Left lung (tissue), 10 donors: ENCODE measurements around the gene RNF144A. TPM values are rescaled to one million over a fixed set of nuclear protein-coding genes. Genes with fewer than 3 reads are reported as not detected.

Source experiments
- ATAC-seq: fragments of 200-7000 bp; cut with Tn5 transposase; one replicate; pipeline ENCODE4 v1.9.1; 2020; ENCODE audit warnings: moderate library complexity
- DNase-seq, 4 donors: peaks; one replicate each; pipeline ENCODE4 v3.0.0-alpha.2; 2013 to 2020
- H3K27ac ChIP-seq, 2 donors: fragments of 200-600 bp; sonication (generic) in 1 of 2; one replicate each; pipeline versions ENCODE4 v1.5.0 to v1.8.0; 2020 to 2021
- H3K27me3 ChIP-seq, 2 donors: fragments of 200-600 bp; sonication (generic) in 1 of 2; one replicate each; pipeline versions ENCODE4 v1.5.0 to v1.8.0; 2020 to 2021
- H3K36me3 ChIP-seq, 2 donors: fragments of 200-600 bp; sonication (generic) in 1 of 2; one replicate each; pipeline versions ENCODE4 v1.5.0 to v1.8.0; 2020 to 2021
- H3K4me1 ChIP-seq, 2 donors: fragments of 200-600 bp; one replicate each; pipeline ENCODE4 v1.8.0; 2021
- H3K4me3 ChIP-seq, 2 donors: fragments of 200-600 bp; sonication (generic) in 1 of 2; one replicate each; pipeline versions ENCODE4 v1.5.0 to v1.8.0; 2020 to 2021; ENCODE audit warnings: mild to moderate bottlenecking in 1 of 2
- H3K9me3 ChIP-seq, 2 donors: fragments of 200-600 bp; sonication (generic) in 1 of 2; one replicate each; pipeline versions ENCODE4 v1.5.0 to v1.8.0; 2020 to 2021
- intact Hi-C, 2 donors: fragments of 100-400 bp; cut with DNase I; formaldehyde crosslinking; loops; one replicate each; pipeline versions ENCODE4 v1.11.2 to v1.14.2; 2022
- polyA plus RNA-seq, 6 donors: library from polyadenylated mRNA; unstranded; fragments of 120-200 nt; gene quantifications; one replicate each; pipeline ENCODE4 v1.2.1, GENCODE V29; 2013; ENCODE audit not compliant: insufficient read length in 6 of 6
- total RNA-seq, 2 donors: library from RNA; stranded (reverse); fragmentation: NEBNext Ultra II Directional; extraction: Animal tissue kit (Norgen Biotek cat#: 25700); gene quantifications; one replicate each; pipeline ENCODE4 v1.2.1, GENCODE V29; 2021
- TF ChIP-seq, protein P1 (sequence below), 2 donors: fragments of 200-600 bp; sonication (generic) in 1 of 2; IDR thresholded peaks; one replicate each; pipeline versions ENCODE4 v1.5.0 to v1.8.0; 2021; ENCODE audit warnings: antibody characterized with exemption in 2 of 2
- donor health status: DM: no; HTN: yes; CAD: no.
- donor health status: DM: no; HTN: no; CAD: no.

Gene RNF144A
- total and polyA plus RNA-seq, 8 donors: 9.9 to 36.5 (median 30.7) TPM

DNA sequence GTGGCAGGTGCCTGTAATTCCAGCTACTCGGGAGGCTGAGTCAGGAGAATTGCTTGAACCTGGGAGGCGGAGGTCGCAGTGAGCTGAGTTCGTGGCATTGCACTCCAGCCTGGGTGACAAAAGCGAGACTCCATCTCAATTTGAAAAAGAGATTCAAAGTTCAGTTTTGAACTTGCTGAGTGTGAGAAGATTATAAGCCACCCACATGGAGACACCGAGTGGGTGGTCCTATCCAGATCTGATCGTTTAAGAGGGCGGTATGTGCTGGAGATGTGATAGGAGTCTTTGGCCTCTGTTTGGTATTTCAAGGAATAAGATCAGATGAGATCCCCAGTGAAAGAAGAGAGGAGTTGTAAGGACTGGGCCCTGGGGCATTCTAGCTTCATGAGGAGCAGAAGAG is 25.6 kb downstream of the RNF144A start:
- ATAC-seq (no peak), DNase-seq (no peak)
- Histone ChIP-seq H3K4me1 (peaks cover 0 to 12% of the 10 kb centered on the region in 2 donors), H3K36me3 (no peaks in the 10 kb centered on the region), H3K27me3 (no peaks in the 10 kb centered on the region), H3K27ac (no peak overlapping the region), H3K4me3 (no peak overlapping the region), H3K9me3 (no peaks in the 10 kb centered on the region)
- intact Hi-C loops: no loop called here
- TF ChIP-seq, protein P1, sequence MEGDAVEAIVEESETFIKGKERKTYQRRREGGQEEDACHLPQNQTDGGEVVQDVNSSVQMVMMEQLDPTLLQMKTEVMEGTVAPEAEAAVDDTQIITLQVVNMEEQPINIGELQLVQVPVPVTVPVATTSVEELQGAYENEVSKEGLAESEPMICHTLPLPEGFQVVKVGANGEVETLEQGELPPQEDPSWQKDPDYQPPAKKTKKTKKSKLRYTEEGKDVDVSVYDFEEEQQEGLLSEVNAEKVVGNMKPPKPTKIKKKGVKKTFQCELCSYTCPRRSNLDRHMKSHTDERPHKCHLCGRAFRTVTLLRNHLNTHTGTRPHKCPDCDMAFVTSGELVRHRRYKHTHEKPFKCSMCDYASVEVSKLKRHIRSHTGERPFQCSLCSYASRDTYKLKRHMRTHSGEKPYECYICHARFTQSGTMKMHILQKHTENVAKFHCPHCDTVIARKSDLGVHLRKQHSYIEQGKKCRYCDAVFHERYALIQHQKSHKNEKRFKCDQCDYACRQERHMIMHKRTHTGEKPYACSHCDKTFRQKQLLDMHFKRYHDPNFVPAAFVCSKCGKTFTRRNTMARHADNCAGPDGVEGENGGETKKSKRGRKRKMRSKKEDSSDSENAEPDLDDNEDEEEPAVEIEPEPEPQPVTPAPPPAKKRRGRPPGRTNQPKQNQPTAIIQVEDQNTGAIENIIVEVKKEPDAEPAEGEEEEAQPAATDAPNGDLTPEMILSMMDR (IDR thresholded peaks at IDR 0.05): no peak

GRCh38 chr2:6943523-6943922 is 26.3 kb downstream of the RNF144A start:
- intact Hi-C loops: no loop called here
- peaks cover 0 to 12% of the 10 kb centered on the region in 2 donors for H3K4me1 ChIP-seq
- TF ChIP-seq, protein P1 (IDR thresholded peaks at IDR 0.05): no peak
- H3K27ac ChIP-seq: no peak overlapping the region
- no peak overlapping the region for H3K4me3 ChIP-seq
- ATAC-seq (no peak), DNase-seq (no peak)
- H3K36me3 ChIP-seq: no peaks in the 10 kb centered on the region
- H3K27me3 ChIP-seq: no peaks in the 10 kb centered on the region
- H3K9me3 ChIP-seq: no peaks in the 10 kb centered on the region

DNA sequence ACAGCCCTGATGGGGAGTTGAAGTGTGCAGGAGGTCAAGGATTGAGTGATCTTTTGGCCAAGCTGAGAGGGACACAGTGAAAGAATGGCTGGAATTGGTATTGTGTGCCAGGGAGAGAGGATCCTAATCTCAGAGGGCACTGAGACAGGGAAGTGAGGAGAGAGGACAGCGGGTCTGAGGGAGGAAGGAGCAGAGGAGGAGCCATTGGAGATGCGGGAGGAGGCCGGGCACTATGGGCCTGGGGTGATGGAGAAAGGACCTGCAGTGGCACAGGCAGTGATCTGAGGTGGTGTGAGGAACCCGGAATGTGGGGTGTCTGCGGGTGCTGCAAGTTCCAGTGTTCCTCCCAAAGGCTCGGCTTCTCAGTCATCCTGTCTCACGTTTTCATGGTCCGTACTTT is 26.8 kb downstream of the RNF144A start:
- TF ChIP-seq, protein P1 (IDR thresholded peaks at IDR 0.05): no peak
- no peak overlapping the region for H3K27ac ChIP-seq

GRCh38 chr2:6944555-6944954 is 27.3 kb downstream of the RNF144A start:
- TF ChIP-seq, protein P1 (IDR thresholded peaks at IDR 0.05): no peak
- ATAC-seq: no peak
- no peak for DNase-seq
- intact Hi-C loops: no loop called here
- H3K4me1 ChIP-seq: peaks cover 0 to 12% of the 10 kb centered on the region in 2 donors
- no peaks in the 10 kb centered on the region for H3K9me3 ChIP-seq
- no peak overlapping the region for H3K4me3 ChIP-seq
- no peaks in the 10 kb centered on the region for H3K27me3 ChIP-seq
- H3K36me3 ChIP-seq: no peaks in the 10 kb centered on the region
- peak overlapping the region in 1 of 2 donors; percentile 7 for H3K27ac ChIP-seq

More for the DNA sequence above, 26.8 kb downstream of the RNF144A start:
- ATAC-seq (no peak), DNase-seq (no peak)
- H3K4me1 ChIP-seq: peaks cover 0 to 12% of the 10 kb centered on the region in 2 donors
- no peak overlapping the region for H3K4me3 ChIP-seq
- no peaks in the 10 kb centered on the region for H3K36me3 ChIP-seq
- no peaks in the 10 kb centered on the region for H3K9me3 ChIP-seq
- intact Hi-C loops: no loop called here
- no peaks in the 10 kb centered on the region for H3K27me3 ChIP-seq

DNA sequence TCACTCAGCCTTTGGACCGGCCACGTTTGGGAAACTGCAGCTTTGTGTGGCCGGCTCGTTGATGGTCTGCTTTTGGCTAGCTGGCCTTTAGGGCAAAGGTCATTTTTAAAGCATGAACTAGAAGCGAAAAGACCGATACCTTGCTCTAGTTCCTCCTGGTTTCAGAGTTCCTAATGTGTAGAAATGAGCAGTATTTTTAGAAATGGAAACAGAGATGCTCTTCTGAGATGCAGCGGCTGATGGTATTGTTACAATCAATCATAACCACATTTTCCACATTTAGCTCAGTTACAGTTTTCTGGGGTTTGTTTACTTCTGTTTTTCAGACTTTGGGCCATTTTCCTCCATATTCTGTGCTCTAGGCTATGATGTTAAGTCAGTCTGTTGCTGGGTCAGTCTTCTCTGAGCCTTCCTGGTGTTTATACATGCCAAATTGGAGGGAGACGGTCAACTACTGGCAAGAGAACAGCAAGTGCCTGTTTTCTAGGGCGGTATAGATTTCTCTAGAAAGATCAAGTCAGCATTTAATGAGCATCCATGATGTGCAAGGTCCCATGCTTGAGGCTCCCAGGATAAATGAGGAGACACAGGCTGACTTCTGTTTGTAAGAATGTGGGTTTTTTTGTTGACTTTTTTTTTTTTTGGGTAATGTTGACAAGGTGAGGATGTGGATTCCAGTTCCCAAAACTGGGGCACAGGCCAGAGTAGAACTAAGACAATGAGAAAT is 28.0 kb downstream of the RNF144A start:
- peak overlapping the region in 1 of 2 donors; percentile 7 for H3K27ac ChIP-seq
- TF ChIP-seq, protein P1 (IDR thresholded peaks at IDR 0.05): no peak
- H3K4me3 ChIP-seq: no peak overlapping the region
- ATAC-seq (no peak), DNase-seq (no peak)
- no peaks in the 10 kb centered on the region for H3K27me3 ChIP-seq
- H3K36me3 ChIP-seq: no peaks in the 10 kb centered on the region
- no peaks in the 10 kb centered on the region for H3K9me3 ChIP-seq
- intact Hi-C loops: no loop called here
- peaks cover 0 to 12% of the 10 kb centered on the region in 2 donors for H3K4me1 ChIP-seq
